HG03432 (cell line): Measurements from ENCODE around the gene TACO1.

ENCODE experiments used
- ATAC-seq: cut with Tn5 transposase; IDR thresholded peaks from one replicate; pipeline ENCODE4 v1.9.1; 2021; ENCODE audit warnings: mild to moderate bottlenecking, moderate library complexity; ENCODE audit not compliant: unreplicated experiment

Gene TACO1

GRCh38 chr17:63600569-63601438, at the start of gene TACO1:
Gene TACO1, plus strand, starts transcription at chr17:63600895. Its CDS starts 189 bp downstream, at chr17:63601084.
- ATAC-seq = peak; percentile 94

GRCh38 chr17:63552211-63552610, 48.5 kb upstream of the TACO1 start:
- no peak for ATAC-seq

GRCh38 chr17:63555500-63556156, 45.1 kb upstream of the TACO1 start:
- no peak for ATAC-seq

- ATAC-seq = no peak
Observed at GRCh38 chr17:63557416-63557815, 43.3 kb upstream of the TACO1 start.

- no peak for ATAC-seq
Observed at GRCh38 chr17:63558441-63558840, 42.3 kb upstream of the TACO1 start.

GRCh38 chr17:63561819-63562218, 38.9 kb upstream of the TACO1 start:
- ATAC-seq = no peak

- ATAC-seq = no peak
Observed at GRCh38 chr17:63563339-63563738, 37.4 kb upstream of the TACO1 start.

GRCh38 chr17:63564562-63564961, 36.1 kb upstream of the TACO1 start:
- no peak for ATAC-seq

- no peak for ATAC-seq
Observed at GRCh38 chr17:63567229-63567628, 33.5 kb upstream of the TACO1 start.

GRCh38 chr17:63568563-63568962, 32.1 kb upstream of the TACO1 start:
- no peak for ATAC-seq

- no peak for ATAC-seq
Observed at GRCh38 chr17:63571632-63572310, 28.9 kb upstream of the TACO1 start.

- no peak for ATAC-seq
Observed at GRCh38 chr17:63573634-63574033, 27.1 kb upstream of the TACO1 start.

GRCh38 chr17:63578027-63578768, 22.5 kb upstream of the TACO1 start:
- ATAC-seq = no peak

- ATAC-seq = no peak
Observed at GRCh38 chr17:63578769-63579111, 22.0 kb upstream of the TACO1 start.

- ATAC-seq = no peak
Observed at GRCh38 chr17:63579633-63580032, 21.1 kb upstream of the TACO1 start.

- no peak for ATAC-seq
Observed at GRCh38 chr17:63587770-63588169, 12.9 kb upstream of the TACO1 start.

GRCh38 chr17:63588797-63589196, 11.9 kb upstream of the TACO1 start:
- ATAC-seq = no peak

GRCh38 chr17:63589646-63590045, 11.0 kb upstream of the TACO1 start:
- ATAC-seq = no peak

- no peak for ATAC-seq
Observed at GRCh38 chr17:63592797-63593196, 7.9 kb upstream of the TACO1 start.

GRCh38 chr17:63595132-63595531, 5.6 kb upstream of the TACO1 start:
- ATAC-seq = no peak
